UCSD-AML1 (cell line): ENCODE results near the gene DCUN1D2.
"Not testable (repeated sequence)": the region's sequence is repeated elsewhere in the genome, so short reads cannot be mapped to it uniquely, and the experiment has no call there.

ENCODE experiments used
- DNase-seq: peaks from one replicate; lab custom pipeline; 2025; ENCODE audit not compliant: unreplicated experiment; lab: John Stamatoyannopoulos, UW

DCUN1D2 gene

DNA sequence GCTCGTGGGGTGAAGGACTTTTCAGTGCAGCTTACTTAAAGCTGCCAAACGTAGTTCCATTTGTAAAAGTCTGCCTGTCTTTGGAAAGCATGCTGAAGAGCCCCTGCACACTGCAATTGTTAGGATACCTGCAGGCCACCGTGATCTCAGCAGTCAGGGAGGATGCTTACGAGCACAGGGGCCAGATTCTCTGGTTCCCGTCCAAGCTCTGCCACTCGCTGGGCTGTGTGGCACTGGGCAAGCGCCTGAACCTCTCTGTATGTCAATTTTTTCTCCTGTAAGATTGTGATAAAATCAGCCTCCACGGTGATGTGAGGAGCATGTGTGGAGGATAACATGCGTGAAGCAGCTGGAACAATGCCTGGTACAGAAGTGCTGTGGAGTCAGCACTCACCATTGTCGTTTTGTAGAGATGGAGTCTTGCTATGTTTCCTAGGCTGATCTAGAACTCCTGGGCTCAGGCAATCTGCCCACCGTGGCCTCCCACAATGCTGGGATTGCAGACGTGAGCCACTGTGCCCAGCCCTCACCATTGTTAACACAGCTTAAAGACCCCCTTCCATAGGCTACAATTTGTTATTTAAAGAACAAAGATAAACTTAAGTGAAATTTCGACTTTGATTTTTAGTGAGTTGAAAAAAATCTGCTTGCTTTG, 40.7 kb downstream of the DCUN1D2 start:
- no peak for DNase-seq

DNA sequence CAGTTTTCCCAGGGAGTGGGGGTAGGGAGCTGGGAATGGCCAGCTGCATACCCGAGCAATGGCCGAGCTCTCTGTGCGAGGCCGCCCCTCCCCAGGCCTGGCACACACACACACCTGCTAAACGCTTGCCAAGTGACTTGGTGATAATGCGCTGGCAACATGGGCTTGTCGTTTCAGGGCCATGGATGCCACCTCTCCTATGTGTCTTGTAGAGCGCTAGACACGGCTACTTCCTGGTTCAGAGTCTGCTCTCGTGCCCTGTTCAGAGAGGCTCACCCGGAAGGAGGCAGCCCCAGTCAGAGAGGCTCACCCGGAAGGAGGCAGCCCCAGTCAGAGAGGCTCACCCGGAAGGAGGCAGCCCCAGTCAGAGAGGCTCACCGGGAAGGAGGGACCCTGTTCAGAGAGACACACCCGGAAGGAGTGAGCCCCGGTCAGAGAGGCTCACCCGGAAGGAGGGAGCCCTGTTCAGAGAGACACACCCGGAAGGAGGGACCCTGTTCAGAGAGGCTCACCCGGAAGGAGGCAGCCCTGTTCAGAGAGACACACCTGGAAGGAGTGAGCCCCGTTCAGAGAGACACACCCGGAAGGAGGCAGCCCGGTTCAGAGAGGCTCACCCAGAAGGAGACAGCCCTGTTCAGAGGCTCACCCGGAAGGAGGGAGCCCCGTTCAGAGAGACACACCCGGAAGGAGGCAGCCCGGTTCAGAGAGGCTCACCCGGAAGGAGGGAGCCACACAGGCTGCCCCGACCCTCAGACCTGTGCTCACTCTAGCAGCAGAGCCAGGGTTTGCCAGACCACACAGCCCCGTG, 41.4 kb downstream of the DCUN1D2 start:
- DNase-seq: no peak

DNA sequence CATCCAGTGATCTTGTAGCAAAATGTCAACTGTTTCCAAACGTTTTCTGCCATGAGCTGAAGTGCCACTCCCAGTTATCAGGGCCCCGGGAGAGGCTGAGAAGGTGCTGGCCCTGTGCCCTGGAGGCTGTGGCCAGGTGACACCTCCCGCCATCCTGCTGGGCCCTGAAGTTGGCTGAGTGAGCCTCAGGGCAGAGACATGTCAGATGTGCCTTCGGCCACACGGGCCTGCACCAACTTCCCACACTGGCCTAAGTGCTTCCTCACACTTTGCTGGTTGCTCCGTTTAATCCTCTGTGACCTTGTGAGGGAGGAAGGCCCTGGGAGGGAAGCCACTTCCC, 42.0 kb downstream of the DCUN1D2 start:
- DNase-seq: no peak

DNA sequence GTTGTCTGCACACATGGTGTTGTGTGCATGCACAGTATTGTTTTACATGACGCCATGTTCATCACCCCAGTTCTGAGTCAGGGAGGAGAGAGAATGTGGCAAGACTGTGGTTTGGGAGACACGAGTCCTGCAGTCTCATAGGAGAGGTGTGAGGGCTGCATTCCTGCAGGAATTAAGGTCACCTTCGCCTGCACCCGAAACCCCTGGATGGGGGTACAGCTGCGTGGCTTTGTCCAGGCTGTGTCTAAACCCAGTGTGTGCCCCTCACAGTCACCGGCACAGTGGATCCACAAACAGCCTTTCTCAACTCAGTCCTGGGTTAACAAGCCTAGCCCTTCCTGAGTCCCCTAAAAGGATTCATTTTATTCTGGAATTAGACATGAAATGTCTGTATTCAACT, 42.9 kb downstream of the DCUN1D2 start:
- no peak for DNase-seq

DNA sequence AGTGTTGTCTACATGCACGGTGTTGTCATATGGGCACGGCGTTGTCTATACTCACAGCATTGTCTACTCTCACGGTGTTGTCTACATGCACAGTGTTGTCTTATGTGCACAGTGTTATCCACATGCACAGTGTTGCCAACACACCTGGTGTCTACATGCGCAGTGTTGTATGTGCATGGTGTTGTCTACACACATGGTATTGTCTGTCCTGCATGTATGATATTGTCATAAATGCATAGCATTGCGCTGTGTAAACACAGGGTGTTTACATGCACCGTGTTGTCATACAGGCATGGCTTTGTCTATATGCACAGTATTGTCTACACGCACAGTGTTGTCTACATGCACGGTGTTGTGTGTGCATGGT, 44.0 kb downstream of the DCUN1D2 start:
- DNase-seq: no peak

DNA sequence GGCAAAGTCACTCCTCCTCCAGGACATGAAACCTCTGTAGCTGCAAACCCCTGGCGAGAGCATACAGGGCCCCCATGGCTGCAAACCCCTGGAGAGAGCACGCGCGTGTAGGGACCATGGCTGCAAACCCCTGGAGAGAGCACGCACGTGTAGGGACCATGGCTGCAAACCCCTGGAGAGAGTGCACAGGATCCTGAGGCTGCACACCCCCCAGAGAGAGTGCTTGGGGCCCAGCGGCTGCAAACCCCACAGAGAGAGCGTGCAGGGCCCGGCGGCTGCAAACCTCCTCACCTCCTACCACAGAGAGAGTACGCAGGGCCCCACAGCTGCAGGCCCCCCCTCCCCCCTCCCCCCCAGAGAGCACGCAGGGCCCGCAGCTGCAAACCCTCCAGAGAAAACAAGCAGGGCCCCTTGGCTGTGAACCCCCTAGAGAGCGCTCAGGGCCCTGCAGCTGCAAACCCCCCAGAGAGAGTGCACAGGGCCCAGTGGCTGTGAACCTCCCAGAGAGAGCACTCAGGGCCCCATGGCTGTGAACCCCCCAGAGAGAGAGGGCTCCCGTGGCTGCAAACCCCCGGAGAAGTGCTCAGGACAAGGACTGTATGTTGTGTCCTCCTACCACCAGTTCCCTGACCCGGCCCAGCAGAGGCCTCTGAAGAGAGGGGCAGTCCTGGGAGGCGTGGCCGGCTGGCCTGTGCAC, 44.6 kb downstream of the DCUN1D2 start:
- no peak for DNase-seq

DNA sequence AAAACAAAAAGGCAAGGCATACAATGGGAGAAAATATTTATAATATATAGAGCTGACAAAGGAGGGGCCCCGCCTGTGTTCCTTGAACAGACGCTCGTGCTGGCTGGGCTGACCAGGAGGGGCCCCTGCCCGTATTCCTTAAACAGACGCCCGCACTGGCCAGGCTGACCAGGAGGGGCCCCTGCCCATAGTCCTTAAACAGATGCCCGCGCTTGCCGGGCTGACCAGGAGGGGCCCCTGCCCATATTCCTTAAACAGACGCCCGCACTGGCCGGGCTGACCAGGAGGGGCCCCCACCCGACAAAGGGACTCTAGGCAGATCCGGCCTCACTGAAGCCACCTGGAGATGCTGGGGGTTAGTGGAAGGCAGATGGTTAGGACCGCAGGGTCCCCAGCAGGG, 46.5 kb downstream of the DCUN1D2 start:
- DNase-seq: no peak

DNA sequence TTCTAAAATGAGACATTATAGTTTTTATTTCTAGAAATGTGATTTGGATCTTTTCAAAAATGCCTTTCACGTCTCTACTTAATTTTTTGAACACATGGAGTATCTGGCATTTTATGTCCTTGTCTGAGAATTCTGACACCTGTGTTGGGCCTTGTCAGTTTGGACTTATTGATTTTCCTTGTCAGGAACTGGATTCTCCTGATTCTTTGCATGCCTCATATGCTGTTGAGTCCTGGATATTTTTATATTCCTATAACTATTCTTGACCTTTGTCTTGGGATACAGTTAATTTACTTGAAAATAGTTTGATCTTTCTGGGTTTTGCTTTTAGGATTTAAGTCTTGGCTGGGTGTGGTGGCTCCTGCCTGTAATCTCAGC, 47.5 kb downstream of the DCUN1D2 start:
- no peak for DNase-seq

DNA sequence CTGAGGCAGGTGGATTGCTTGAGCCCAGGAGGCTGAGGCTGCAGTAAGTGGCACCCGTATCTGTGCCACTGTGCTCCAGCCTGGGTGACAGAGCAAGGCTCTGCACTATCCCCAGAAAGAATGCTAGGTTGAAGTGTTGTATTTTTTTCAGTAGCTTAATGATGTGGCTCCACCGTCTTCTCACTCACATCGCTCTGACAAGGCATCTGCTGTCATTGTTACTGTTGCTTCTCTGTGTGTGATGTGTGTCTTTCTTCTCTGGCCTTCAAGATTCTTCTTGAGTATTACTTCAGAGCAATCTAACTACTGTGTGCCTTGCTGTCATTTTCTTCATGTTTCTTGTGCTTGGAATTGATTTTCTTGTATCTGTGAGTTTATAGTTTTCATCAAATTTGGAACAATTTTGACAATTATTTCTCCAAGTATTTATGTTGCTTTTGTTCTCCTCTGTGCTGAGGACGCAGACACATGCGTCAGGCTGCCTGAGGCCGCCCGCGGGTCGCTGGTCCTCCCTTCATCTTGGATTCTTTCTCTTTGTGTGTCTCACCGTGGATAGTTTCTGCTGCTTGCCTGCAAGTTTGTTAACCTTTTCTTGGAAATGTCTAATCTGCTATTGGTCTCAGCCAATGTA, 48.0 kb downstream of the DCUN1D2 start:
- no peak for DNase-seq

DNA sequence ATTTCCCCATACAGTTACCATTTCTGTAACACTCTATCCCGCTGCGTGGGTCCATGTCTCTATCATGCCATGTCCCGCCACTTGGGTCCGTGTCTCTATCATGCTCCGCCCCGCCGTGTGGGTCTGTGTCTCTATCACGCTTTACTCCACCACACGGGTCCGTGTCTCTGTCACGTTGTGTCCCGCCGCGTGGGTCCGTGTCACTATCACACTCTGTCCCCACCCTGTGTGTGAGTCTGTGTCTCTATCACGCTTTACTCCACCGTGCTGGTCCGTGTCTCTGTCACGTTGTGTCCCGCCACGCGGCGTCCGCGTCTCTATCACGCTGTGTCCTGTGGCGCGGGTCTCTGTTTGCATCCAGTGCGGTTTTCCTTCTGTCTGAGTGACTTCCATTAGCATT, 48.9 kb downstream of the DCUN1D2 start:
- no peak for DNase-seq

DNA sequence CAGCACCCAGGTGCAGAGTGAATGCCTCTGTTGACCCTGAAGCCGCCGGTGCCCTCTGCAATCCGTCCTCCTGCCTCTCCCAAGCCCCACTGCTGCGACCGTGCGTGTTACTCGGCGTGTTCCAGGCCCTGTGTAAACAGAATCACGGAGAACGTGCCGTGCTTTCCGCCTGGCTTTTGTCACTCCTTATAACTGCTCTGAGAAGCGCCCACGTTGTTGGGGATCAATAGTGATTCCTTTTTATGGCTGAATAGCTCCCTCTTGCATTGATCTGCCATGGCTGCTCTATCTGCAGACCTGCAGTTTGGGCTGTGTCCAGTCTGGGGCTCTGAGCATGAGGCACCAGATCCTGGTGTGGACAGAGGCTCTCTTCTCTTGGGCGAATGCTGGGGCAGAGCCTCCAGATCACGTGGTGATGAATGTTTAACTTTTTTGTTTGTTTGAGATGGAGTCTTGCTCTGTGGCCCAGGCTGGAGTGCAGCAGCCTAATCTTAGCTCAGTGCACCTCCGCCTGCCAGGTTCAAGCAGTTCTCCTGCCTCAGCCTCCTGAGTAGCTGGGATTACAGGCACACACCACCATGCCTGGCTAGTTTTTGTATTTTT, 53.0 kb downstream of the DCUN1D2 start:
- no peak for DNase-seq

DNA sequence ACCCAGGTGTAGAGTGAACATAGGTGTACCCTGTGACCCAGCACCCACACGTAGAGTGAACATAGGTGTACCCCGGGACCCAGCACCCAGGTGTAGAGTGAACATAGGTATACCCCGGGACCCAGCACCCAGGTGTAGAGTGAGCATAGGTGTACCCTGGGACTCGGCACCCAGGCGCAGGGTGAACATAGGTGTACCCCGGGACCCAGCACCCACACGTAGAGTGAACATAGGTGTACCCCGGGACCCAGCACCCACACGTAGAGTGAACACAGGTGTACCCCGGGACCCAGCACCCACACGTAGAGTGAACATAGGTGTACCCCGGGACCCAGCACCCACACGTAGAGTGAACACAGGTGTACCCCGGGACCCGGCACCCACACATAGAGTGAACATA, 53.6 kb downstream of the DCUN1D2 start:
- not testable (repeated sequence) for DNase-seq

DNA sequence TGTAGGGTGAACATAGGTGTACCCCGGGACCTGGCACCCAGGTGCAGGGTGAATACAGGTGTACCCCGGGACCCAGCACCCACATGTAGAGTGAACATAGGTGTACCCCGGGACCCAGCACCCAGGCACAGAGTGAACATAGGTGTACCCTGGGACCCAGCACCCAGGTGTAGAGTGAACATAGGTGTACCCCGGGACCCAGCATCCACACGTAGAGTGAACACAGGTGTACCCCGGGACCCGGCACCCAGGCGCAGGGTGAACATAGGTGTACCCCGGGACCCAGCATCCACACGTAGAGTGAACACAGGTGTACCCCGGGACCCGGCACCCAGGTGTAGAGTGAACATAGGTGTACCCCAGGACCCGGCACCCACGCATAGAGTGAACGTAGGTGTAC, 54.6 kb downstream of the DCUN1D2 start:
- not testable (repeated sequence) for DNase-seq

DNA sequence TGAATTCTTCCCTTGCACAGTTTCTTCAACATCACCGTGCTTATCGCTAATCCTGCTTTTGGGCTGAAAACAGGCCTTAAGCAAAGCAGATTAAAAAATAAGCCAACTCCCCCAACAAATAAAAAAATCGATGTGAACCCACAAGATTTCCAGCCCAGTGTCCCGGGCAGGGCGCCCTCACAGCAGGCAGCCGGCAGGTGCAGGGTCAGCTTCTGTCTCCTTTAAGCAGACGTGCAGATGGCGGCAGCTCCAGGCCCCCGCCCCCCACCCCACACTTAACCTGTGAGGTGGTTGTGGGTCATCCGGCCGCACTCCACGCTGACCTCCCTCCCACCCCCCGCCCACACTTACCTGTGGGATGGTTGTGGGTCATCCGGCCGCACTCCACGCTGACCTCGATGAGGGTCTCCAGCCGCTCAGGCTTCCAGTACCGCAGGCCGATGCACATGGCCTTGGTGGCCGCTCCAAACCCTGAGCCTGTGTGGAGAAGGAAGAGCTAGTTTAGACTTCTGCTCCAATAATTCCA, 57.1 kb downstream of the DCUN1D2 start:
- DNase-seq: no peak

DNA sequence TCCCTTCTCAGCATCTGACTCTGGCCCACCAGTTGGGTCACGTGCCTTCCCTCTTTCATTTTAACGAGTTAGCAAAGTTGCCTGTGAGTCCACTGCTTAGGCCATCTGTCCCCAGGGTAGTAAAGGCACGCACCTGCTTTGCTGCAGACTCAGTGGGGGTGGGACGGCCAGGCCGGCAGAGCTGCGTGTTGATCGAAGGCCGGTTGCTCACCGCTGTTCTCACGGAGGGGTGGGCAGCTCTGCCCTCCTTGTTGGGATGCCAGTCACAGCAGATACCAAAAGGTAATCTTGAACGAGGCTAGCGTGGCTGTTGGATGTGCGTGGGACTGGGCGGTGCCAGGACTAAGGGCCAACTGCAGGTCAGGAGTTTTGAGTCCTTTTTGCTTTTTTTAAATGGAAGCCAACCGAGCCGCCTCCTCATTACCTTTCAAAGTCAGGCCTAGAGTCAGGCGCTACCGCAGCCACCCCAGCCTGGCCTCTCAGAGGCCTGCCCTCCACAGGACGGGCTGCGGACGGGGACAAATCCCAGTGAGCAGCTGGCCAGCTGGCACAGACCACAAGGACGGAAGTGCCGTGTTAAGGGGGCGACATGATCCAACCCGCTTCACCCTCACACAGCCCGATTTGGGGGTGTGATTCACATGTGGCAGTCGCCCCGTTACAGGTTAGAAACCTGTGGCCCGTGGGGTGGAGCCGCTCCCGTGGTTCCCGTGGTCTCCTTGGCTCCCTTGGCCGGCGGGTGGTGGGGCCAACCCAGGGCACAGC, 57.8 kb downstream of the DCUN1D2 start:
- DNase-seq: no peak

DNA sequence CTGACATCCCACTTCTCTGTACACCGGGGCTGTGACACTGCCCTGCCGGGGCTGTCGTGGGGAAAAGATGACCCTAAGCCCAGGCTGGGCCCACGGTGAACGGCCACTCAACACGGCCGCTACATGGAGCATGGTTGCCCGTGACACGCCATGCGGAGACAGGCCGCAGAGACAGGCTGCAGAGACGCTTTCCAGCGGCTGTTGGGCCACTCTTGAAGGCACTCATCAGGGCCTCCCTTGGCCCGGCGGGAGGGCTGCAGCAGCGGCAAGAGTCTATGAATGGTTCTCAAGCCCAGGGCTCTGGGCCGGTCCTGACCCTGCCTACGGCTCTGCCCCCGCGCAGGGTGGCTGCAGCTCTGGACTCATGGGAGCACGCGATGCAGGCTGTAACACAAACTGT, 59.3 kb downstream of the DCUN1D2 start:
- no peak for DNase-seq

DNA sequence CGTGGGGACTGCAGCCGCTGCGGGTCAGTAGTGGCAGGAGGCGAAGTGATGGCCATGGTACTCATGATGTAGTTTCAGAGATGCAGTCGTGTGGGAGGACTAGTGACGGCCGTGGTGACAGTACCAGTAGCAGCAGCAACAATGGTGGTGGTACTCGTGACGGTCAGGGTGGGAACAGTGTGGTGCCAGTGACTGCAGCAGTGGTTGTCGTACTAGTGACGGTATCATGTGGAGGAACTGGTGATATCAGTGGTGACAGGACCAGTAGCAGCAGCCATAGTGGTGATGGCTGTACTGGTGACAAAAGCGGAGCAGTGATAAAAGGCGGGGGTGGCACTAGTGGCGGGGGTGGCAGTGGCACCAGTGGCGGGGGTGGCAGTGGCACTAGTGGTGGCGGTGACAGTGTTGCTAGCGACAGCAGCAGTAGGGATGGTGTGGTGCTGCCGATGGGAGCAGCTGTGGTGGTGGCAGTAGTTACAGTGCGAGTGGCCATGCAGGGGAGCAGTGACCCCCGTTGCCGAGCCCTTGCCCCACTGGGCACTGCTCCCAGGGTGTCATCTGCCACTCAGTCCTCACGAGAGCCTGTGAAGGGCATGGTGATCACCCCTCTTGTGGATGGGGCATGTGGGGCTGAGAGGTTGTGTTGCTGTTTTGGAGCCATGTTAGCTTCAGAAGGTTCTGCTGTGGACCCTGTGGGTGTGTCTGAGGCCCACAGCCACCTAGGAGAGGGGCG, 60.0 kb downstream of the DCUN1D2 start:
- DNase-seq: no peak

DNA sequence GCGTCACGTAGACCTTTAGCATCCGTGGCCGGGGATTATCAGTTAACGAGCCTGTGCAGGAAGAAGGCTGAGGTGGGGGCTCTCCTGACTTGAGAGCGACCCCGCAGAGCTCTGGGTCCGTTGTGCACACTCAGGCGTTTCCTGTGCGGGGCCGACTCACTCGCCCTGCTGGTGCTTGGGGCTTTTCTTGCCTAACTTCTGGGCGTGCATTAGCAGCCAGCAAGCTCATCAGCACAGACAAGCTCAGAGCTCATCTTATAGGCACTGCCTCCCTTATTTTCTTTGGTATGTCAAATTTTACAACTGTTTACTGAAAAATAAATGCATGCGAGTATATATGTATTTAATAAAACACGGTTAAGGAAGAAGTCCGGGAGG, 60.9 kb downstream of the DCUN1D2 start:
- no peak for DNase-seq

DNA sequence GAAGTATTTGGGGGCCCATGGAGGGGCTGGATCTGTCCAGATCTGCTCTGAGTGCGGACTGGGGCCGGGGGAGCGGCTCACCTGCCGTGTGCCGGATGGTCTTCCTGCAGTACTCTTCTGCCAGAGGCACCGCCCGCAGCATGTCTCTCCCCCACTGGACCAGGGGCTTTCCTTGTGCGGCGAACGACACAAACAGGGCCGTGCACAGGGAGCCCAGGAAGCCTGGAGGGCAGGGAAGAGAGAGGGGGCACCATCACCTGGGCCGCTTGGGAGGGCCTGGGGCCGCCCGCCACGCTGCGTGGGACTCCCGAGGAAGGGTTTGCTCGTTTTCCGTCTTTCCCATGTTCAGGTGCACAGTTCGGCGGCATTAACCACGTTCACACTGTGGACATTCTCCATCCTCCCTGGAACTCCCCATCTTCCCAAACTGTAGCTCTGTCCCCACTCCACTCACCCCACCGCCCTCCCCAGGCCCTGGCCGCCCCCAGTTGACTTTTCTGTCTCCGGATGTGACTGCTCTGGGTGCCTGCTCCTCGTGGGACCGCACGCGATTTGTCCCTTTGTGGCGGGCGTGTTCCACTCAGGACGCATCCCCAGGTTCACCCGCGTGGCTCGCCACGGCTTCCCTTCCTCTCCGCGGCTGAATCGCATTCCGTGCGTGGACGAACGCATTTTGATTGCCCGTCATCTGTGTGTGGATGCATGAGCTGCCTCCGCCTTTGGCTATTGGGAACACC, 61.5 kb downstream of the DCUN1D2 start:
- DNase-seq: no peak
